Measurements from ENCODE around the gene BMPR1B. TPM values are rescaled to one million over a fixed set of nuclear protein-coding genes. Genes with fewer than 3 reads are reported as not detected.

Gene BMPR1B
- total RNA-seq, 1 donor from 2014 or later: not detected

DNA sequence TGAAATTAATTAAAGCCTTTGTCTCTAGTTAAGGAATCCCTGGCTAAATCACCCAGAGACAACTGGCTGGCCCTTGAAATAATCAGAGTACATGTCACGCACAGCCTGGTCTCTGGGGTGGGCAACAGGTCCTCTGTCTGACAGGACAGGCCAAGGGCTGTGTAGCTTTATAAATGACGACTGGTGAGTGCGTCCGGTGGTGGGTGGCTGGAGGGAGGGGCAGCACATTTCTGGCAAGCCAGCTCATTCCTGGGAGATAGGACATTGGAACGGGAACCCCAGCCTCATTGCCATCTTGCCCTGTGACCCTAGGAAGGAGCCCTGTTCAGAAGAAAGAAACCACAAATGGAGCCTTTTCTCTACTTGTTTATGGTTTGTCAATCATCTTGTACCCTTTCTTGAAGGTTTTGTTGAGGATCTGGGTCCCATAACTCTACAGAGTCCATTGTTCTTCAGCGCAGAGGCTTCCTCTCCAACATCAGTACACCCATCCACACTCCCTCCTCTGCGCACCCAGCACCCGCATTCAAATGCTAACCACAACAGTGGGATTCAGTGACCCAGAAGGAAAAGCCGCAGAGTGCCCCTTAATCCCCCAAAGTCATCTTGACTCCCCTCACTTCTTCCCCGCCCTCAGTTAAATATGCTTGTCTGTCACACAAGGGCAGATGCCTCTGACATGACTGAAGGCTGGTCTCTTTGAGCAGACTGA is 422.9 kb downstream of the BMPR1B start:
- DNase-seq (ENCODE audit: low spot score): no peak
- no peak overlapping the region for H3K27ac Mint-ChIP-seq
- no peaks in the 10 kb centered on the region for H3K4me1 Mint-ChIP-seq (ENCODE audit: low read depth)
- peaks cover 3% of the 10 kb centered on the region for H3K27me3 Mint-ChIP-seq (ENCODE audit: insufficient read depth)
- intact Hi-C loops (cut with micrococcal nuclease): no loop called here
- H3K36me3 Mint-ChIP-seq (ENCODE audit: low read depth): no peaks in the 10 kb centered on the region
- peaks cover 4% of the 10 kb centered on the region for H3K9me3 Mint-ChIP-seq
- H3K4me3 Mint-ChIP-seq: no peak overlapping the region

DNA sequence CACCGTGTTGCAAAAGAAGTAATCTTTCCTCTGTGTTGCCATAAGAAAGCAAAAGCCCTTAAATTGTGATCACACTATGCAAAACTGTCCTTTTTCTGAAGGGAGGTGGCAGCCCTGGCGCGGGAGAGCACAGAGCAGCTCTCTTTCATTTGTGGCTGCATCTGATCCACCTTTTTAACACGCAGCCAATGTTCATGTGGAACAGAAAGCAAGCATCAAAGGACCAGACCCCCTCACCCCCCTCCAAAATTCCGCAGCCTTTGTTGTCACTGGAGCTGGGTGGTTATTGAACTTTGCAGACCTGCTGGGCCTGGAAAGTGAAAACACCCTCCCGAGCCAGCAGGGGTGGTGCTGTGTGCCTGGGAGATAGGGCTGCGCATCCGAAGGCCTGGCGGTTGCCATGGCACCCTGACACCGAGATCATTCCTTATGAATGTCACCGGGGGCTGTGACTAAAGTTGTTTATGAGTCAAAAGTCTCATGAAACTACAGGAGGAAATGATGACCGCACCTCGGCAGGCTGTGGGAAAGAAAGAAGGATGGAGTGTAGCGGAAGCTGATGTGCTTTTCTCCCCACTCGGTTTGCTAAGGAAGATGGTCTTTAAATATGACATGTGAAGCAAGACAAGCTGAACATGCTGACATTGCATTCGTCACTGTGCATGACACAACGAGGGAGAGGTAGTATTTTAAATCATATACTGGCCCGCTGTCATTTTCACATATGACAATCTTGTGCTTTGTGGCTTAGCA is 423.7 kb downstream of the BMPR1B start:
- DNase-seq (ENCODE audit: low spot score): no peak
- Mint-ChIP-seq H3K4me3 (no peak overlapping the region), H3K27ac (no peak overlapping the region), H3K27me3 (ENCODE audit: insufficient read depth) (peaks cover 3% of the 10 kb centered on the region), H3K4me1 (ENCODE audit: low read depth) (no peaks in the 10 kb centered on the region), H3K36me3 (ENCODE audit: low read depth) (no peaks in the 10 kb centered on the region), H3K9me3 (peaks cover 4% of the 10 kb centered on the region)
- intact Hi-C loops (cut with micrococcal nuclease): no loop called here

DNA sequence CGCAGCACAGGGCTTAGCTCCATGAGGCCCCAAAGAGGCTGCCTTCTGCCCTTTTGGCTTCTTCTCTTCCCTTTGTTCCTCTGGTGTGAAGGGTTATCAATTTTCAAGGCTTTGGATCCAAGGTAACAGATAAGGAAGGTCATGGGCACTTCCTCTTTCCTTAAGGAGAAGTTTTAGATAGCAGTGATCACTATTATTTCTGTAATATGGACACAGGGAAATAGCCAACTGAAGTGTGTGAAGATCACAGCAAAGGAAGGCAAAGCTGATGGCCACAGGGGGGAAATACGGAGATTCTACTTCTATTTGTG is 424.2 kb downstream of the BMPR1B start:
- peaks cover 4% of the 10 kb centered on the region for H3K9me3 Mint-ChIP-seq
- H3K27me3 Mint-ChIP-seq (ENCODE audit: insufficient read depth): peaks cover 3% of the 10 kb centered on the region
- intact Hi-C loops (cut with micrococcal nuclease): no loop called here

DNA sequence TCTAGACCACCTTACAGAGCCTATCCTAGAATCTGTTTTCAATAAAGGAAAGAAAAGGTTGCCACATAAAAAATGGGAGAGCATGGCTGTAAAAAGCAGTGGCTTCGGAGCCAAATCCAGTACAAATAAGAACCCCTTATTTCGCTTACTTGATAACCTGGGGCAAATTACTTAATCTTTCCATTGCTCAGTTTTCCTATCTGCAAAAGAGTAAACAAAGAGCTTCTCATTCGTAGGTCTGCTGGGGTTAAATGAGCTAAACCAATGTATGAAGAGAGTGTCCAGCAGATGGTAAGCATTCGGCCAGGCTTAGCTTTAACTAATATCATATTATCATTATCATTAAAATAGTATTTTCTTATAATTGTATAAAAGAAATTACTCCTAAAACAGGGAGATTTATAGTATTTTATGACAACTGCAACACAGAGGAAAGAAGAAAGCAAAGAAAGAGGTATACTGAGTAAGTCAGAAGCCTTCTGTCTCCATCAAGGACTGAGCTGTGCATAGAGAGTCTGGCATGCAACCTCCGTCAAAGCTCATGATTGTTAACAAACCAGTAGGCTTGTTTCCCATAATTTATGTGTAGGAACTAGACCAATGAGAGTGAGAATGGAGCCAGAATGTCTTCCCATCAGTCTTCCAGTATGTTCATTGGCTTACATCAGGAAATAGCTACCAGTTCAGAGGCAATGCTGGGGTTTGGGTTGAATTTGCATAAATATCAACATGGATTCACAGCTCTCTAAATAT is 426.1 kb downstream of the BMPR1B start:
- intact Hi-C loops (cut with micrococcal nuclease): no loop called here
- Mint-ChIP-seq H3K4me1 (ENCODE audit: low read depth) (peaks cover 3% of the 10 kb centered on the region), H3K4me3 (no peak overlapping the region), H3K9me3 (no peaks in the 10 kb centered on the region), H3K36me3 (ENCODE audit: low read depth) (no peaks in the 10 kb centered on the region), H3K27ac (no peak overlapping the region), H3K27me3 (ENCODE audit: insufficient read depth) (peaks cover 3% of the 10 kb centered on the region)
- no peak for DNase-seq (ENCODE audit: low spot score)

More for the DNA sequence above, 424.2 kb downstream of the BMPR1B start:
- Mint-ChIP-seq H3K4me3 (no peak overlapping the region), H3K36me3 (ENCODE audit: low read depth) (no peaks in the 10 kb centered on the region), H3K27ac (no peak overlapping the region), H3K4me1 (ENCODE audit: low read depth) (no peaks in the 10 kb centered on the region)
- no peak for DNase-seq (ENCODE audit: low spot score)

DNA sequence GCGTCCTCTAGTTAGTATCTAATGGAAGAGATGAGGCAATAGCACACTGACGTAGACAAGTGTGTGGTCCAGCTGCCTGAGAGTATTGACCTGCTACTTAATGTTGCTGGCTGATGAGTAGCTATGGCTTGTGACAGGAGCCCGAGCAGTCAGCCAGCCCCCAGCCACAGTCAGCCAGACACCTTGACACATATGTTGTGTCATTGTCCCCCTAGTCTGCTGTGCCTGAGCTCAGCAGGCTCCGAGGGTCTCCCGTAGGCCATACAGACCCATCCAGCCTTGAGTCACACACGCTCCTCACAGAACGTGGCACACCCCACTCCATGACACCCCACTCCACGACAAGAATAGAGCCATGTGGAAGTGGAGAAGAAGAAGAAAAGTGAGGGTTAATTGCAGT is 428.9 kb downstream of the BMPR1B start:
- Mint-ChIP-seq H3K36me3 (ENCODE audit: low read depth) (no peaks in the 10 kb centered on the region), H3K27ac (no peak overlapping the region), H3K4me3 (no peak overlapping the region), H3K4me1 (ENCODE audit: low read depth) (peaks cover 11% of the 10 kb centered on the region), H3K9me3 (no peaks in the 10 kb centered on the region), H3K27me3 (ENCODE audit: insufficient read depth) (no peaks in the 10 kb centered on the region)
- no peak for DNase-seq (ENCODE audit: low spot score)
- intact Hi-C loops (cut with micrococcal nuclease): no loop called here

DNA sequence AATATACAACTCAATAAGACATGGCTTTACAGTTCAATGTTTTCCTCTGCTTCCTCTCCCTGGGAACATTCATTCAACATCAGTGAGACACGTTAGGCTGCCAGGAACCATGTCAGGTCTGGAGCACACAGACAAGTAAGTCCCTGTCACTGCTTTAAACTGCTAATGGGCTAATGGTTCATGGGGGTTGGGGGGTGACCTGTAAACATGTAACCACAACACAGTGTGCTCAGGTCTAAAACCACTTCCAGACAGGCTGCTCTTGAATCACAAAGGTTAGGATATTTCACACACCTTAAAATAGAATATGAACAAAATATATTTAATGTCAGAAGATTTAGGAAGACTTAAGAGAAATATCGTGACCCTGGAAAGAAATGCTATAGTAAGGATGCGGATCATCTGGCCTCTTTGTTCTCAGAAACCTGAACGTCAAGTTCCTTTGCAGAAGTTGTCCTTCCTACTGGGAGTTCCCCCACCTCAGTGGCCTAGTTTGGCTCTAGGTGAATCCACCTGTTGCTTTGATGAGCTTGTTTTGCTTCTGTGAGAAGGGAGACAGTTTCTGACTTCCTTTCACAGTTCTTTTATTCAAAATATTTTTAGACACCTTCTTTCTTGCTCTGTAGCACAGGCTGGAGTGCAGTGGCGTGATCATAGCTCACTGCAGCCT is 431.1 kb downstream of the BMPR1B start:
- H3K27me3 Mint-ChIP-seq (ENCODE audit: insufficient read depth): no peaks in the 10 kb centered on the region
- peaks cover 16% of the 10 kb centered on the region for H3K4me1 Mint-ChIP-seq (ENCODE audit: low read depth)
- no peak overlapping the region for H3K4me3 Mint-ChIP-seq
- no peak for DNase-seq (ENCODE audit: low spot score)
- intact Hi-C loops (cut with micrococcal nuclease): no loop called here
- H3K36me3 Mint-ChIP-seq (ENCODE audit: low read depth): no peaks in the 10 kb centered on the region
- H3K27ac Mint-ChIP-seq: no peak overlapping the region
- H3K9me3 Mint-ChIP-seq: no peaks in the 10 kb centered on the region

DNA sequence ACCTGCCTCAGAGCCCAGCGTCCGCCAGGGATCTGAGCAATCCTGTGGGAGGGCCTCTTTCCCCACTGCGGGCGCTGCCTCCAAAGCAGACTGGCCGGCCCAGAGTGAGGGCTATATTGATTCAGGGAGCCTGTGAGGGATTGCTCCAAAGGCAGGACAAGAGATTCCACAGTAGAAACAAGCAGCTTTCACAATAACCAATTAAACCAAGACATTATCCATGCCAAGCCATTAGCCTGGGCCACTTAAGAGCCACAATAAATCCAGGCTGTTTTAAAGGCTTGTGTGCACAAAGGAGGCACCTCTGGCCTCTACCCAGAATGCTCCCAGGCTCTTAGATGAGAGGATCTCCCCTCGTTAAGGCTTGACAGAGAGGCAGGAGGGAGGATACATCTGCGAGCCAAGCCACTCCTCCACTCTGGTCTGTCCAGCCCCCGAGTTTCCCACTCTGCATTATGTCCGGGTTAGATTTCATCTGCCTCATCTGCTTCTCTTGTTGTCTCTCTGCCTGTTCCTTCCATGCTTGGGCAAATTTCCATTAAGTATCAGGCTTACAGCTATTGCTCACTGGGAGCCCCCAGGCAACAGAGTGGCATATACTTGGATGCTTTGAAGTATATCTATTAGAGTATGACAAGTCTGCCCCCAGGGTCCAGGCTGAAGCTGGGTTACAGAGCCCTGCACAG is 433.1 kb downstream of the BMPR1B start:
- Mint-ChIP-seq H3K4me1 (ENCODE audit: low read depth) (peaks cover 16% of the 10 kb centered on the region), H3K36me3 (ENCODE audit: low read depth) (no peaks in the 10 kb centered on the region), H3K27me3 (ENCODE audit: insufficient read depth) (no peaks in the 10 kb centered on the region), H3K27ac (no peak overlapping the region), H3K9me3 (no peaks in the 10 kb centered on the region), H3K4me3 (no peak overlapping the region)
- no peak for DNase-seq (ENCODE audit: low spot score)
- intact Hi-C loops (cut with micrococcal nuclease): no loop called here

DNA sequence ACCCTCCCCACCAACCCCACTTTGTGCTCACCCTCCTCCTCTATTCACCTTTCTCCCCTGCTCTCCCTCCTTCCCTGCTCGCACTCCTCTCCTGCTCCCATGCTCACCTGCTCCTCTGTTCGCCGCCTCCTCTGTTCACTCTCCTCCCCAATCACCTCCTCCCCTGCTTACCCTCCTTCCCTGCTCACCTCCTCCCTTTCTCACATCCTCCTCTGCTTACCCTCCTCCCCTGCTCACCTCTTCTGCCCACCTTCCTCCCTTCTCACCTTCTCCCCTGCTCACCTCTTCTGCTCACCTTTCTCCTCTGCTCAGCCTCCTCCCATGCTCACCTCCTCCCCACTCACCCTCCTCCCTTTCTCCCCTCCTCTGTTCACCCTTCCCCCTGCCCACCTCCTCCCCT is 433.8 kb downstream of the BMPR1B start:
- no peak overlapping the region for H3K27ac Mint-ChIP-seq
- intact Hi-C loops (cut with micrococcal nuclease): no loop called here

DNA sequence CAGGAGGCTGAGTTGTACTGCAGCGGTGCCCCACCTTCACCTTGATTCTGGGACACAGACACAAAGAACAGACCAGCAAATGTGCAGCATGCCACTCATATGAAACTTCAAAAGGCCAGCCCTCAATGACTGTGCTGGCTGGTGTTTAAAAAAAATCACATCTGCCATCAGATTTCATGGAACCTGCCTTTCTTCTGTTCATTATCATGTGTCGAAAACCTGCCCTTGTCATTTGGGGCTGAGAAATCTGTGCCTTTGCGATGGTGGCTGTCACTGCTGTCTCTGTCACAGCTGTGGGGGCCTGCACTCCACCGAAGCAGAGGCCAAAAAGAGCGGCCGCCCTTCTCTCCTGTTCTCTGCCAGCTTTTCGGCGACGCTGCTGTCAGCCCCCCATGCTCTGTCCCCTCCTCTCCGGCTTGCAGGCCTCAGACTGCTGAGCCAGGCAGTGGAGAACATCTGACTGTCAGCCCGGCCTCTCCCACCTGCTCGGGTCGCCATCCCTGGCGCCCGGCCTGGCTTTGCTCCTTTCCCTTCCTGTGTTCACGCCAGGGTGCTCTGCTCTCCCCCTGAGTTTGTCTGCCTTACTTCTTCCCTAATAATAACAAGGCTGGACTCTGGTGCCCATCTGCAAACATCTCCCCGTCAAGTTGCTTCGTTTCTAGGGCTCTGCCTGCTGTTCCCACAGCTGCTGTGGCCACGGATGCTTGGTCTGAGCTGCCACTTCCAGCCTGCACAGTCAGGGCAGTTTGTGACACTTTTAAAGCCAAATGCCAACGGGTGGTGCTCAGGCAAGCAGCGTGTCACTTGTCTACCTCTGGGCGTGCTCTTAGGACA is 435.9 kb downstream of the BMPR1B start:
- H3K9me3 Mint-ChIP-seq: no peaks in the 10 kb centered on the region
- no peak overlapping the region for H3K4me3 Mint-ChIP-seq
- no peaks in the 10 kb centered on the region for H3K27me3 Mint-ChIP-seq (ENCODE audit: insufficient read depth)
- H3K27ac Mint-ChIP-seq: no peak overlapping the region
- H3K36me3 Mint-ChIP-seq (ENCODE audit: low read depth): no peaks in the 10 kb centered on the region
- no peak for DNase-seq (ENCODE audit: low spot score)
- peaks cover 15% of the 10 kb centered on the region for H3K4me1 Mint-ChIP-seq (ENCODE audit: low read depth)
- intact Hi-C loops (cut with micrococcal nuclease): no loop called here

More for the DNA sequence above, 433.8 kb downstream of the BMPR1B start:
- no peak for DNase-seq (ENCODE audit: low spot score)
- H3K27me3 Mint-ChIP-seq (ENCODE audit: insufficient read depth): no peaks in the 10 kb centered on the region
- H3K9me3 Mint-ChIP-seq: no peaks in the 10 kb centered on the region
- H3K36me3 Mint-ChIP-seq (ENCODE audit: low read depth): no peaks in the 10 kb centered on the region
- H3K4me1 Mint-ChIP-seq (ENCODE audit: low read depth): peaks cover 16% of the 10 kb centered on the region
- no peak overlapping the region for H3K4me3 Mint-ChIP-seq

DNA sequence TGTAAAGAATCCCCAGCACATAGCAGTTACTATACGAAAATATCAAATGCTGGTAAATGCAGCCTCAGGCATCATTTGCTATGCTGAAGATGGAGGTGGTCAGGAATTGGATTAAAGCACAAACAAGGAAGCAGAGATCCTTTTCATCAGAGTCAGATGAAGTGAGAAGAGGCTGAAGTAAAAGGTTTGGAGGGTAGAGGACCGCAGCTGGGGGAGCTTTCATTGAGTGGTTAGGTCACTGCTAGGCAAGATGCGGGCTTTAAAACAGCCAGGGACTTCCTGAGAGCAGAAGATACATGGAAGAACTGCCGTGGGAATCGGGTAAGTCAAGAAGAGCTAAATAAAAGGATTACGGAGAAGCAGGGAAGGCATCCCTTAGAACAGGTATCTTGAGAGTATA is 439.6 kb downstream of the BMPR1B start:
- Mint-ChIP-seq H3K27me3 (ENCODE audit: insufficient read depth) (no peaks in the 10 kb centered on the region), H3K27ac (no peak overlapping the region), H3K36me3 (ENCODE audit: low read depth) (no peaks in the 10 kb centered on the region), H3K9me3 (no peaks in the 10 kb centered on the region), H3K4me1 (ENCODE audit: low read depth) (peaks cover 5% of the 10 kb centered on the region), H3K4me3 (no peak overlapping the region)
- intact Hi-C loops (cut with micrococcal nuclease): no loop called here
- DNase-seq (ENCODE audit: low spot score): no peak

DNA sequence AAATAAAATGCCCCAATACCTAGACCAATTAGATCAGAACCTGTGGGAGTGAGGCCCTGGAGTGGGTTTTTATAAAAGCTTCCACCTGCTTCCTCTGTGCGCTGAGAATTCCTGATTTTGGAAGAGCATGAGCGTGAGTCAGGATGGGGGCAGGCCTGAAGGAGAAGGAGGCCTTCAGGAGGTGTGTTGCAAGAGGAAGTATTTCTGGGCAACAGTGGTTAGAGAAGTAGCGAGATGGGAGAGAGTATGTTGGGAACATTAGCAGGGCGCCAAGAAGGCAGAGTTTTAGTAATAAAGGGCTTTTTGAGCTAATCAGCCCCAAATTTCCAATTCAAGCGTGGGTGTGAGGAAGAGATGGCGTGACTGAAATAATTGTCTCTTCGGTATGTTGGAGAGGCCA is 441.2 kb downstream of the BMPR1B start:
- intact Hi-C loops (cut with micrococcal nuclease): no loop called here
- no peak for DNase-seq (ENCODE audit: low spot score)
- no peak overlapping the region for H3K4me3 Mint-ChIP-seq
- no peaks in the 10 kb centered on the region for H3K27me3 Mint-ChIP-seq (ENCODE audit: insufficient read depth)
- H3K36me3 Mint-ChIP-seq (ENCODE audit: low read depth): no peaks in the 10 kb centered on the region
- H3K27ac Mint-ChIP-seq: no peak overlapping the region
- H3K9me3 Mint-ChIP-seq: no peaks in the 10 kb centered on the region
- no peaks in the 10 kb centered on the region for H3K4me1 Mint-ChIP-seq (ENCODE audit: low read depth)
